ENCODE measurements around the gene CFAP65. TPM values are rescaled to one million over a fixed set of nuclear protein-coding genes. Genes with fewer than 3 reads are reported as not detected.

Gene CFAP65
- polyA plus RNA-seq, 3 donors, result 0.11 to 0.37 (median 0.36) TPM

DNA sequence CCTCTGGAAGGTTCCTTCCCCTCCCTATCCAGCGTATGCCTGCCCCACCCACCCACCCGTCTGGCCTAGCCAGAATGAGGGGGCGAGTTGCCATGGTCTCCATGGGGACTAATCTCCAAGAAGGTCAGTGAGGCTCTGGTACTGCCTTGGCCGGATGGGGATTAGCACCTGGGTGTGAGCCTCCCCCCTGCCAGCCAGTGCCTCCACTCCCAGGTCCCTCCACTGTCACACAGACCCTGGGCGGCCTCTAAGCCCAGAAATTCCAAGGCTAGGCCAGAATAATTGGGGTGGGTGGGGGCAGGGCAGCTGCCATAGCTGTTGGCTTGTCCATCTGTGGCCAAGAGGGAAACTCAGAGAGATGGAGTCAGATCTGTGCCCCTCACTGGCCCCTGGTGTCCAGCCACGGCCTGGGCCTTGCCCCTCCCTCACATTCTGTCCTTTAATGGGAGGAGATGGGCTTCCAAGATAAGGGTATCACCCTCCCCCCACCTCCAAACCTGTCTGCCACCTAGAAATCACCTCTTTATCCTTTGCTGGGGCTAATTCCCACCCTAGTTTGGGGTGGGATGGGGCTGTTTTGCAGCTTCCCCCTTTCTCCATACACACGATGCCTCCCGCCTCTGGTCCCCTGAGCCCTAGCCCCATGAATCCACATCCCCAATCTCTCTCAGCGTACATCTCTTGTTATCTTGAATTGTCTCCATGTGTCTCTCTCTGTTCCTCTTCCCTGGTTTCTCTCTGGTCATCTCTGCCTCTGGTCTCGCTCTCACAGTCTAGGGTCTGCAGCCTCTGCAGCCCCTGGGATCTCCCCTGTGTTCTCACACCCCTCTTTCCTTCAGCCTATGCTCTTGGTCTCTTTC, 42.1 kb downstream of the CFAP65 start:
- no peak for DNase-seq (ENCODE audit: extremely low read depth in 1 of 11, low read depth in 9 of 11, low spot score in 4 of 11)

DNA sequence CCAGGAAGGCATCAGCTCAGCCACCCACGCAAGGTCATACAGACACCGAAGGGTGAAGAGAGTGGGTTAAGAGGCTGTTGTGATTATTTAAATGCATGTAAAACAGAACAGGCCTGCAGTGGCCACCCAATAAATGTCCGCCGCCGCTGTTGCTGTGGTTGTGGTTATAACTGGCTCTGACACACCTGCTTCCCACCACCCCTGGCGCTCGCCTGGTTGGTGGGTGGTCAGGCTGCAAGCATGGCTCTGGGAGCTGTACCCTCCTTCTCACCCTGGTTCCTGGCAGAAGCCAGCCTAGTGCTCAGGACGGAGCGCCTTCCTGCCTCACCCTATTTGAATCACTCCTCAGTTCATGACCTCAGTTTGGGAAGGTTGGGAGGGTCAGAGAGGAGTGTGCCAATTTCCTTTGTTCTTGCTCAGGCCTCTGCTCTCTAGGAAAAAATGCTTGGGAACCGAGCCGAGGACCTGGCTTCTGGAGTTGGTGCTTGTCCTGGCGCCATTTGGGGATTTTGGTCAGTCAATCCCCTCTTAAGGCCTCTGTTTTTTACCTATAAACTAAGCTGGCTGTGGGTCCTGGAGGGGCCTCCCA, 42.8 kb downstream of the CFAP65 start:
- DNase-seq (ENCODE audit: extremely low read depth in 1 of 11, low read depth in 9 of 11, low spot score in 4 of 11), result no peak

DNA sequence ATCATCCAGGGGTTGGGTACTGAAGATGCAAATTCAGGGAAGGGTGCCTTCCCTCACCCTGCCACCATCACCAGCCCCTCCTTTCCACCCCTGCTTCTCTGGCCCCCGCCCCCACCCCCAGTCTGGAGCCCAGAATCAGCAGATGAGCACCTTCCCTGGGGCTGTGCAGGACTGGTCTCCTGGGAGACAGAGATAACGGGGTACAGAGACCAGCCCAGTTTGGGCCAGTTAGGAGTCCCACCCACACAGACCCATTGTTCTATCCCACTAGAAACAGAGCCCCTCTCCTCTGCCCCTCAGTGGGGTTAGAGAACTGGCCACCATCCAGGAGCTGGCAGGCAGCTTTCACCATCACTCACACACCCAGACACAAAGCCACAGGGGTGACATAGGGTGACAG, 43.6 kb downstream of the CFAP65 start:
- DNase-seq (ENCODE audit: extremely low read depth in 1 of 11, low read depth in 9 of 11, low spot score in 4 of 11), result no peak

DNA sequence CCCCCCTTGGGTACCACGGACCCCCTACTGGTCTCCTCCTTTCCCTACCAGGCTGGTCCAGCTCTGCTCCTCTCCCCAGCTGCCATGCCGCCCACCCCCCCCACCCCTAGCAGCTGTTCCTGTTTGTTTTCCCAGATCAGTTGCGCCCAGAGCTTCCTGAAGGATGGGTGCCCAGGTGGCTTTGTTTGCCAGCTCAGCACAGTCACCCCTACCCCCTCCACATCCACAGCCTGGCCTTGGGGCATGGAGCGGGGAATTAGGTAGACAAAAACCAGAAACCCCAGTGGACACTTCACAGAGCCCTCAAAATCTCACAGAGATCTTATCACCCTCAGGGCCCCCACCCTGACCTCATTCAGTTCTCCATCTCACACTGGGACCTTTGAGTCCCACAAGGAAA, 44.4 kb downstream of the CFAP65 start:
- no peak for DNase-seq (ENCODE audit: extremely low read depth in 1 of 11, low read depth in 9 of 11, low spot score in 4 of 11)

DNA sequence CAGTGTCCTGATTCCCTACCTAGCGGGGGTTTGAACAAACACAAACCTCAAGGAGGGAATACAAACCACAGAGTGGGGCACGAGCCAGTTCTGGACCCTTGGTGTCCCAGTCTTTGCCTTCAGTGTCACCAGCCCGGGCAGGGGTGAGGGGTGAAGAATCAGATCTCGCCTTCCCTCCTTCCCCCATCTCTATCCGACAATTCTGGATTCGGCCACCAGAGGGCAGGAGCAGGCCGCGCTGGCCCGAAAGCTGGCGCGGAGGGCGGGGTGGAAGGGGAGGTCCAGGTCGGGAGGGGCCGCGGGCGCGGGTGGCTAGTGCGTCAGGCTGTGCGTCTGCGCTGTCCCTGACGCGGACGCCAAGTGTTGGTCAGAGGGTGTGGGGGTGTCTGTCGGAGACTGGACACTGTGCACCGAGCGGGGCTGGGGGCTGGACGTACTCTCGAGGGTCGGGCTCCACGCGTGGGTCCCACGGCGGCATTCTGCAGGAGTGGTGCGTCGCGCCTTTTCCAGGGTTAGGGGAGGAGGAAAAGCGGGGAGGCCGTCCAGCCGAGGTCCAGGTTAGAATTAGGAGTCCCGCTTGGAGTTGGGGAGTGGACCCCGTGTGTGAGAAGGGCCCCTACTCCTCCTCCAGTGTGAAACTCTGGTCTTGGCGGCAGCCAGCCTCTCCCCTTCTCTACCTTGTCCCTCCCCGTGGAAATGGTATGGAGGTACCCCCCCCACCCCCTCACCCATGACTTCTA, 45.2 kb downstream of the CFAP65 start:
- DNase-seq (ENCODE audit: extremely low read depth in 1 of 11, low read depth in 9 of 11, low spot score in 4 of 11), result peak in 7 of 11 donors; percentile 47 to 72 (median 58)

DNA sequence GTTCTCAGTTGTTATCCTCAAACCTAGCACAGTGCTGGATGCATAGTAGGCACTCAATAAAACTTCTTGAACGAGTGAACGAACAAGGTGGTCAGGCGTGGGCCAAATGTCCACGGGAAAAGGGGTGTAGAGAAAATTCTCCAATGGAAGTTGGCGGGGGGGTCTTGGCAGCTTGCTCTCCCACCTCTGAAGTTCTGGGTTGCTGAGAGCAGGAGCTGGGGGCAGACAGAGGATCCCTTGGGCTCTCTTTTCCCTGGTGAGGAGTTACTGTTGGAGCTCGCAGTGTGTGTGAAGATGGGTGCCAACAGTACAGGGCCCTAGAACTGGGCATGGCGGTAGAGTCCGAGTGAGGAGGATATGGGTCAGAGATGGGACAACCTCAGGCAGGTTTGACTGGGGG, 45.8 kb downstream of the CFAP65 start:
- no peak for DNase-seq (ENCODE audit: extremely low read depth in 1 of 11, low read depth in 9 of 11, low spot score in 4 of 11)

DNA sequence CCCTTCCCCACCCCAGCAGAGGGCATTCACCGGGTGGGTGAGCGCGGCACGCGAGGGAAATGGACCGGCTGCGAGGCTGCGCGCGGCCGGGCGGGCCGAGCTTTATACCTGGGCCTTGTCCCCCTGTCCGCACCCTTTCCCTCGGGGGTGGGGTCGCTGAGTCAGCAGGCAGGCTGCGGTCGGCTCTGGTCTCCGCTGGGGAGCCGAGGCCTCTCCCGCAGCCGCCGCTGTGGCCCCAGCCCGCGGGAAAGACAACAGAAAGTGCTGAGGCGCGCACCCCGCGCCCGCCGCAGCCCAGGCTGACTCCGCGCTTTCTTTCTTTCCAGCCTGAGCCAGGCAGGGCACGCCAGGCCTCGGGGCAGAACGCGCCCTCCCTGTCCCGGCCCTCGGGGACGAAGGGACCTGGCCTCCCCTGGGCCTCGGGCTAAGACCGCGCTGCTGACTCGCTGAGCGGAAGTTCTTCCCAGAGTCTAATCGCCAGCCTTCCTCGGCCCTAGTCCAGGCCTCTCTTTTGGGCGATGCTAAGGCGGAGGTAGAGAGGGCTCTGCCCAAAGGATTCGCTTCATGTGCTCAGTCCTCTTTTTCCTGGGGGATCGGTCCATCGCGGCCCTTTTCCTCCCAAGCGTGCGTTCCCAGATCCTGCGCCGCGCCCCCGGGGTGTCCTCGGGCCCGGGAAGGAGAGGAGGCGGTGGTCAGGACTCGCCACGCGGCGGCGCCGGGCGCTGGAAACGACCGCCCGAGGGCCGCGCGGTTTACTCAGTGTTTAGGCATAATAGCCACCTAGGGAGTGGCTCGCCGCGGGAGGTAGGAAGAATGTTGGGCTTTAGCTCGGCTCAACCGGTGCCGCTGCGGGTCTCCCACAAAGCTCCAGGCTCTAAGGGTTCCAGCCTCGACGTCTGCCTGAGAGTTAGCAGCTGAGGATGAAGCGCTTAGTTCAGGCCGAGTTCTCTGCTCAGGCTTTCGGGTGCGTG, 47.7 kb downstream of the CFAP65 start, which contains the start of gene CRYBA2:
Gene CRYBA2 (minus strand): TSS at position 78 of the 971 bp plus-strand sequence. CDS start 246 bp downstream, outside the sequence.
- no peak for DNase-seq (ENCODE audit: extremely low read depth in 1 of 11, low read depth in 9 of 11, low spot score in 4 of 11)

DNA sequence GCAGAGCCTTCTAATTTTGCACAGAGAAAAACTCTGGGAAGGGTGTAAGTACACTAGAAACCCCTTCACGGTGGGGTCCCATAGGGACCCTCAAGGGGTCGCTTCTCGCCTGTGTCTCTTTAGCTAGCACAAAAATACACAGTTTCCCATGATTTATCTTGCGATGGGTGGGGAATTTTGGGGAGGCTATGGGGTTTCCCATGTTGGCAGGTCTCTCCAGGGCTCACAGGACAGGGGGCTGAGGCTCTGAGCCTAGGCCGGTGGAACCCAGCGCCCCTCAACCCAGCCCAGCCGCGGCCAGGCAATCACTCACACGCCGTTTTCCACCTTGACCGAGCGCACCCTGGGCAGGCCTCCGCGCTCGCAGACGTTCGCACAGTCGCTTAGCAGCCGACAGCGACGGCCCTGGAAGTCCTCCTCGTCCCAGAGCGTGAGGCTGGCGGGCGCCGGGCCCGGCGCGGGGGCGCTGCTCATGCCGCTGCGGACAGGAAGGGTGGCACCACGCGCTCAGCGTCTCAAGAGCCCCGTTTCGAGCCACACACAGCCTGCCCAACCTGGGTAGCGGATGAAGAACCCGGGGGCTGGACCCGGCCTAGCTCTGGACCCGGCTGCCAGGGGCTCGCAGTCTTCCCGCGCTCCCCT, 48.5 kb downstream of the CFAP65 start:
- no peak for DNase-seq (ENCODE audit: extremely low read depth in 1 of 11, low read depth in 9 of 11, low spot score in 4 of 11)

DNA sequence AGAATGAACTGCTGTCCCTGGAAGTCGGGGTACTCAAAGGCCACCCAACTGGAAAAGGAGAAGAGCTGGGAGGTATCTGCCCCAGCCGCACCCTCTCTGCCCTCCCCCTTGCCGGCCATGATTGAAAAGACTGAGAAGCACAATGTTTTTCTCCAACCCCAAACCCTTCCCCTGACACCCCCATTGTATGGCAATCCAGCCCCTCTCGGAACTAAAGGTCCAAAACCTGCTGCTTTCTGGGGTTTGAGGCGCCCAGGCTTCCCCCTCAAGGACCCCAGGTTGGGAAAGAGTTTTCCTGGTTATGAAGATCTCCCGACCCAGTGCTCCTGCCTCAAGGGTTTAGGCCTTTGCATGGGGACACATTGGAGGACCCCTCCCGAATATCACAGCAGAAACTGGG, 49.1 kb downstream of the CFAP65 start:
- no peak for DNase-seq (ENCODE audit: extremely low read depth in 1 of 11, low read depth in 9 of 11, low spot score in 4 of 11)

DNA sequence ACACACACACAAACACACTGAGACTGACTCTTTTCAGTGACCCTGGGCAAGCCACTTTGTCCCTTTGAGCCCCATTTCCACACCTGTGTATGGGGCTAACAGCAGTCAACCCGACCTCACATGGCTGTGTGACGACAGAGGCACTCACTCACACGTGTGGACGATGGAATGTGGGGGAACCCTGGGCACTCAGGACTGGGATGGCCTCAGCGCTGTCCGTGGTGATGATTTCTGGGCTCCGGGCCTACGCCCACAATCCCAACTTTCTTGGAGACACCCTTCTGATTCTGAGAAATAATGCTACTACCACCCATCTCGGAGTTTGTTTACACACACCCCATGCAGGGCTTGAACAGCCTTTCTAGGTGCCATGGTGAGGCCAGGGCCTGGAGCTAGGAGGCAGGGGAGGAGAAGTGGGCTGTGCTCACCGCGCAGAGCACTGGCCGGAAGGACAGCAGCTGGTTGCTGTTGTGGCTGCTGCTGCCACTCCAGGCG, 49.6 kb downstream of the CFAP65 start:
- DNase-seq (ENCODE audit: extremely low read depth in 1 of 11, low read depth in 9 of 11, low spot score in 4 of 11), result no peak

DNA sequence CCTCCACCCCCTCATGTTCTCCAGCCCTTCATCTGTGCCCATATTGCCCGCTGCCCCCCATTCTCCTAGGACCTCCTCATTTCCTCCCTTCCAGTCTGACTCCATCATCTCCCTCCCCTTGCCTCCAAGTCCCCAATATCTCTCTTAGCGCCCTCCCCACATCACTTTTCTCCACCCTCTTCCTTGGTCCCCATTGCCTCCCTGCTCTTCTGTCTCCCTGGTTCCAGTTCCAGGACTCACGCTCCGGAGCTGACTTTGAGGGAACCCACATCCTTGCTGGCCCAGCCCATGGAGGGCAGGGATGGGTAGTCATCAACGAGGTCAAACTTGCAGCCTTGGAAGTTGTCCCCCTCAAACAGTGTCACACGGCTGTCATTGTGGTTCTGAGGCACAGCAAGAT, 50.7 kb downstream of the CFAP65 start:
- no peak for DNase-seq (ENCODE audit: extremely low read depth in 1 of 11, low read depth in 9 of 11, low spot score in 4 of 11)

DNA sequence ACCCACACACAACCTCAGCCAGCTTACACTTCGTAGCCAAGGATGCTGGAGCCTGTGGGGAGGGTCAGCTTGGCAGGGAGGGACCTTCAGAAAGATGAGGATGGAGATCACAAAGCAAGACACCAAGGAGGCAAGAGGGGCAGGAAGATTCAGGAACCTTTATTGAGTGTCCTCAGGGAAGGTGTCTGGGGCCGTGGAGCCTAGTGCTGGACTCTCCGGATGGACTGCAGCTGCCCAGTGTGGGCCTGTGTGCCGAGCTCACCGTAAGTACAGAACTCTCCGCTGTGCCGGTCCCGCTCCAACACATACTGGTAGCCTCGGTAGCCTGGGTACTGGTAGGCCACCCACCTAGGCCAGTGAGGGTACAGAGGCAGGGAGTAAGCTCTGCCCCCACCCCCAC, 51.3 kb downstream of the CFAP65 start:
- DNase-seq (ENCODE audit: extremely low read depth in 1 of 11, low read depth in 9 of 11, low spot score in 4 of 11), result no peak

DNA sequence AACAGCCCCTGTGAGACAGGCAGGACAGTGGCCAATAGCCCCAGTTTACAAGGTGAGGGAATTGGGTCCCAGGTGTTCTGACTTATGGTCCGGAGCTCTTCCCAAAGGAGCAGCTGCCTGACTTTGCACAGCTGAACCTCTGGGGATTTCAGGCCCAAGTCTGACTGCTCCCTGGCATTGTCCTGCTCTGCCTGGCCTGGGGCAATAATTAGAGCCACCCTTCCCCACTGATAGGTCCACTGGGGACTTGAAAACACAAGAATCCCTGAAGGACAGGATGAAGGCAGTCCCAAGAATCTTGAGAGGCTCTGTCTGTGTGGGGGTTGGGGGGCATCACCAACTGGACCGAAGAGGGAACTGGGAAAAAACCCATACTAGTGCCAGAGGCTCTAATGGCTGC, 52.7 kb downstream of the CFAP65 start:
- DNase-seq (ENCODE audit: extremely low read depth in 1 of 11, low read depth in 9 of 11, low spot score in 4 of 11), result no peak

DNA sequence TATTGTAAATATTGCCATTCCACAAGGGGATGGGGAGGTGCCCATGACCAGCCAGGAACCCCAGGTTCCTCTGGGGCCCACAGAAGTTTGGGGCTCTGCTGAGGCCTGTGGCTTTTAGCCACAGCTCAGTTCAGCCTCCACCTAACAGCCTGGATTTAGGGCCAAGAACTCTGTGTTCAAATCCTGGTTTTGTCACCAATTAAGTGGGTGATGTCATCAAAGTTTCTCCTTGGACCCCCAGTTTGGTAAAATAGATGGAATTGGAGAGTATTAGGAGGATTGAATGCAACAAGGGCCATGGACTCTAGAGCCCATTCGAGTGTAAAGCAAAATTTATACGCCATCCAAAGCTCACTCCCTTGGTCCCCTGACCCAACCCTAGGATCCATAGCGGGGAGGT, 53.2 kb downstream of the CFAP65 start:
- no peak for DNase-seq (ENCODE audit: extremely low read depth in 1 of 11, low read depth in 9 of 11, low spot score in 4 of 11)

DNA sequence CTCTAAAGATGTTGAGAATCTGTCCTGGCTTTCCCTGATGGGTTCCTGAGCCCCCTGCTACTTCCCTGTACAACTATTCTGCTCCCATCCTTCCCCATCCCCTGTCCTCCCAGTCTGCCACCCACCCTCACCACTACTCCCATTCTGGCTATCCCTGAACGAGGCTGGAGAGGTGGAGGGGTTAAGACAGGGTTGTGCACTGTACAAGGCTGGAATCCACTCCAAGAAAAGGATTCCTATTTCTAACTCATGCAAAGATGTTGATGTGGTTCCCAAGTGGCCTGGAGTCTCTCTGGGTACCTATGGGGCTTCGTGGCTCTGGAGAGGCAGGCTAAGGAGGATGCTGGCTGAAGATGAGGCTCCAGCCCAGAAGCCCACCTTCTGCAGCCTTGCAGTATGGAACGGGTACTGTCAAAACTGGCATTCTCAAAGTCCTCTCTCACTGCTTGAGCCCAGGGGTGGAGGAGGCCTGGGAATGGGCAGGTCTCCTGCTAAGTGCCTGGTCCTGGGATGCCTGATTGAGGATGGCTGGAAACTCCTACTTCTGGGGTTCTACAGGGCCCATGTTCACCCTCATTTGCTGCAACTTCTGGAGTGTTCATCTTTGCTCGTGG, 55.1 kb downstream of the CFAP65 start:
- no peak for DNase-seq (ENCODE audit: extremely low read depth in 1 of 11, low read depth in 9 of 11, low spot score in 4 of 11)

DNA sequence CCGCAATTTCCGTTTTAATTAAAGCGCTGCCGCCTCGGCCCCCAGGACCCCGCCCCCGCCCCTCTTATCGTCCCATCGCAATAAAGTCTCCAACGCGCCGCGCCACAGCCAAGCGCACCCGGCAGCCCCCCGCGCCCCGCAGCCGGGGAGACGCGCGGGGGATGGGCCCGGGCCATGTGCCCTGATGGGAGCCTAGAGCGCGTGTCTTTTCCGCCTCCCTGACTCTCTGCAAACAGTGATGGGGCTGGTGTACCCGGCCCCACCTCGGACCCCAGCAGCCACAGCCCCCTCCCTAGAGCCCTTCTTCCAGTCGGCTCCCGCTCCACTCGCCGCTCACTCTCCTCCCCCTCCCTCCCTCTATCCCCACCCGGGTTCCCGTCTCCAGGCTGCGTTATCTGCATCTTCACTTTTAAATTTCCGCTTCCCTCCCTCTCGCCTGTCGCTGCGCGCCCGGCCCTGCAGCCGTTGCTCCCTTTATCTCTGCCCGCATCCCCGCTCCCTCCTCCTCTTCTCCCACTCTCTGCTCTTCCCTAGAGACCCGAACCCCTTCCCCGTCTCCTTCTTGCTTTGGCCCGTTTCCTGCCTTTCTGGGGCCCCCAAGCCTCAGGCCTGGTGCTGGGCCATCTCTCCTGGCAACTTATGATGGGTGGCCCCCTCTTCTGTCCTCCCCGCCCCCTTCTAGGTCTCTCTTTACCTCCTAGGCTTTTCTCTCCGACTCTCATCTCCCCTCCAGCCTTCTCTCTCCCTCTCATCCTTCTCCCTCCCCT, 55.8 kb downstream of the CFAP65 start:
- no peak for DNase-seq (ENCODE audit: extremely low read depth in 1 of 11, low read depth in 9 of 11, low spot score in 4 of 11)

DNA sequence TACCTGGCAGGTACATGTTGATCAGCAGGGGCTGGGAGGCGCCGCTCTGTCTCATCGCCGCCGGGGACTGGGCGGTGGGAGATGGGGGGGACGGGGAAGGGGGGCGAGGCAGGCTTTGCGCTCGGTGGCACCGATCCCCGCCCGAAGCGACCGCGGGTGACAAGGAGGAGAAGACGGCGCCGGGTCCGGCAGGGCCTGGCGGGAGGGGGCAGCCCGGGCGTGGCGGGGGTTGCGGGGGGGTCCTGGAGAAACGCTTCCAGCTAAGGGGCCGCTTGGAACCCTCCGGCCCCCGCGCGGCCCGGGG, 56.3 kb downstream of the CFAP65 start, which contains the start of gene FEV:
Gene FEV (minus strand): TSS at position 164 of the 304 bp plus-strand sequence. CDS start 109 bp downstream, at position 55.
- DNase-seq (ENCODE audit: extremely low read depth in 1 of 11, low read depth in 9 of 11, low spot score in 4 of 11), result no peak
